KMS-11 (cell line): ENCODE results near the gene BATF.

Experiments
- H2AFZ ChIP-seq: fragments of 200-600 bp; sonication (generic); 2 replicates; pipeline ENCODE4 v1.6.1; 2016; ENCODE audit warnings: antibody characterized with exemption, mixed run types, low read depth
- H3K27ac ChIP-seq: fragments of 200-600 bp; sonication (generic); 2 replicates; pipeline ENCODE4 v1.6.1; 2016; ENCODE audit warnings: mild to moderate bottlenecking, mixed run types
- H3K27me3 ChIP-seq: fragments of 200-600 bp; sonication (generic); 2 replicates; pipeline ENCODE4 v1.6.1; 2017; ENCODE audit warnings: mild to moderate bottlenecking, low read depth, mixed run types, moderate library complexity; ENCODE audit not compliant: insufficient read depth
- H3K36me3 ChIP-seq: fragments of 200-600 bp; sonication (generic); 2 replicates; pipeline ENCODE4 v1.6.1; 2017; ENCODE audit warnings: mild to moderate bottlenecking, mixed run types; ENCODE audit not compliant: insufficient read depth
- H3K4me1 ChIP-seq: fragments of 200-600 bp; sonication (generic); 2 replicates; pipeline ENCODE4 v1.6.1; 2016; ENCODE audit warnings: mild to moderate bottlenecking, low read depth, mixed run types; ENCODE audit not compliant: poor library complexity, severe bottlenecking
- H3K4me2 ChIP-seq: fragments of 200-600 bp; sonication (generic); 2 replicates; pipeline ENCODE4 v1.7.0; 2016; ENCODE audit warnings: mild to moderate bottlenecking, mixed run types
- H3K4me3 ChIP-seq: fragments of 200-600 bp; sonication (generic); IDR thresholded peaks from 2 replicates; pipeline ENCODE4 v1.6.1; 2017; ENCODE audit warnings: low read depth, low read length, mixed read lengths; ENCODE audit not compliant: insufficient read depth
- H3K79me2 ChIP-seq: fragments of 200-600 bp; sonication (generic); 2 replicates; pipeline ENCODE4 v1.6.1; 2016; ENCODE audit warnings: low read depth, mixed run types; ENCODE audit not compliant: insufficient read depth
- H3K9ac ChIP-seq: fragments of 200-600 bp; sonication (generic); 2 replicates; pipeline ENCODE4 v1.6.1; 2016; ENCODE audit warnings: mild to moderate bottlenecking, mixed run types
- H4K20me1 ChIP-seq: fragments of 200-600 bp; sonication (generic); 2 replicates; pipeline ENCODE4 v1.6.1; 2016; ENCODE audit warnings: mild to moderate bottlenecking, mixed run types; ENCODE audit not compliant: insufficient read depth
- TF ChIP-seq, protein P1 (sequence below): fragments of 200-600 bp; sonication (generic); conservative IDR thresholded peaks from 2 replicates; pipeline ENCODE4 v1.6.1; 2017; ENCODE audit warnings: low read depth, mild to moderate bottlenecking, antibody characterized with exemption, low read length, moderate library complexity, mixed read lengths

The BATF gene

DNA sequence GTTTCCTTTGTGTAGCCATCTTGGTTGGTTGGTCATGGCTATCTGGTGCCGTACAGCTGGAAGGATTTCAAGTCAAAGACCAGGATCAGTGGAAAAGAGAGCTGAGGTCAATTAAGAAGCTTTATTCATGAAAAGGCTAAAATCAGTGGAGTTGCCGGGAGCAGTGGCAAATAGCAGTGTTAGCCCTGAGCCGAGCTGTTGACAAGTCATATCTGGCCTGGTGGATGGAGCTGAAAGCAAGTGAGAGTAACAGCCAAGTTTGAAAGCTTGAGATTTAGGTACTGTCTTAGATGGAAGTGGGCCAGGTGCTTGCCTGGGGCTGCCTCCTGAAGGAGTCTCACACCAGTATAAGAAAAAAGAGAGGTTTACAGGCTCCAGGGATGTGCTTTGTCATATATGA, 9.0 kb downstream of the BATF start:
- Histone ChIP-seq H3K4me3 (no peak overlapping the region), H3K4me2 (no peak overlapping the region), H2AFZ (no peak overlapping the region), H3K27ac (no peak overlapping the region), H3K36me3 (no peaks in the 10 kb centered on the region), H3K9ac (no peak overlapping the region), H3K79me2 (no peaks in the 10 kb centered on the region), H3K4me1 (no peaks in the 10 kb centered on the region), H4K20me1 (no peaks in the 10 kb centered on the region), H3K27me3 (no peaks in the 10 kb centered on the region)
- TF ChIP-seq, protein P1, sequence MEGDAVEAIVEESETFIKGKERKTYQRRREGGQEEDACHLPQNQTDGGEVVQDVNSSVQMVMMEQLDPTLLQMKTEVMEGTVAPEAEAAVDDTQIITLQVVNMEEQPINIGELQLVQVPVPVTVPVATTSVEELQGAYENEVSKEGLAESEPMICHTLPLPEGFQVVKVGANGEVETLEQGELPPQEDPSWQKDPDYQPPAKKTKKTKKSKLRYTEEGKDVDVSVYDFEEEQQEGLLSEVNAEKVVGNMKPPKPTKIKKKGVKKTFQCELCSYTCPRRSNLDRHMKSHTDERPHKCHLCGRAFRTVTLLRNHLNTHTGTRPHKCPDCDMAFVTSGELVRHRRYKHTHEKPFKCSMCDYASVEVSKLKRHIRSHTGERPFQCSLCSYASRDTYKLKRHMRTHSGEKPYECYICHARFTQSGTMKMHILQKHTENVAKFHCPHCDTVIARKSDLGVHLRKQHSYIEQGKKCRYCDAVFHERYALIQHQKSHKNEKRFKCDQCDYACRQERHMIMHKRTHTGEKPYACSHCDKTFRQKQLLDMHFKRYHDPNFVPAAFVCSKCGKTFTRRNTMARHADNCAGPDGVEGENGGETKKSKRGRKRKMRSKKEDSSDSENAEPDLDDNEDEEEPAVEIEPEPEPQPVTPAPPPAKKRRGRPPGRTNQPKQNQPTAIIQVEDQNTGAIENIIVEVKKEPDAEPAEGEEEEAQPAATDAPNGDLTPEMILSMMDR = no peak

DNA sequence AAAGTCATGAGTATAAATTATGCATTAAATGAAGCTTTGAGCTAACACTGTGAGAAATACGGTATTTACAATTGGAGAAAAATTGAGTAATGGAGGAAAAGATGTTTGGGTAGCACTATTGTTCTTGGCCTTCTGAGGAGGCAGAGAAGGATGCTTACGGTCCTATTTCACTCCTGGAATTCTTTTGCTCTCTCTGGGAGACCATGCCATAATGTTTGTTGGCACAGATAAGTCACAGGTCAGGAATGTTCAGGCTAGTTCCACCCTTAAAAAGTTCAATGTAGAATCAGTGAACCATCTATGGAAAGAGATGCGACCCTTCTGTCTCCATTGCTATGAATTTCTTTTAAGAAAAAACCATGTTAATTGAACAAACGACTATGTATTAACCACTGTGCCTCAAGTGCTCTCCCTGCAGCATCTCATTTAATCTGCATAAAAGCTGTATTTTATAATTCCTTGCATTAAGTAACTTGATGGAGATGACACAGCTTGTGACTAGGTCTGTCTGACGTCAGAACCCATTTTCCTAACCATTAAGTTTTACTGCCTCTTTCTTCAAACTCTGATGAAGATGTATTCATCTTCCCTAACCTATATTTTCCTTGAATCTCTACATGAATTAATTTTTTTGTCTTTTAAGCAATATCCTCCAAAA, 9.5 kb downstream of the BATF start:
- no peak overlapping the region for H3K4me2 ChIP-seq
- H3K27me3 ChIP-seq = no peaks in the 10 kb centered on the region
- H2AFZ ChIP-seq = no peak overlapping the region
- no peak overlapping the region for H3K9ac ChIP-seq
- no peaks in the 10 kb centered on the region for H4K20me1 ChIP-seq
- no peak overlapping the region for H3K27ac ChIP-seq
- TF ChIP-seq, protein P1 = no peak
- no peaks in the 10 kb centered on the region for H3K36me3 ChIP-seq
- no peaks in the 10 kb centered on the region for H3K4me1 ChIP-seq
- no peaks in the 10 kb centered on the region for H3K79me2 ChIP-seq
- H3K4me3 ChIP-seq = no peak overlapping the region

GRCh38 chr14:75533791-75534555, 11.7 kb downstream of the BATF start:
- H2AFZ ChIP-seq = no peak overlapping the region
- no peak overlapping the region for H3K4me2 ChIP-seq
- H3K4me1 ChIP-seq = no peaks in the 10 kb centered on the region
- TF ChIP-seq, protein P1 = no peak
- no peak overlapping the region for H3K9ac ChIP-seq
- H3K79me2 ChIP-seq = no peaks in the 10 kb centered on the region
- H3K4me3 ChIP-seq = no peak overlapping the region
- H3K36me3 ChIP-seq = no peaks in the 10 kb centered on the region
- no peaks in the 10 kb centered on the region for H4K20me1 ChIP-seq
- H3K27ac ChIP-seq = no peak overlapping the region
- no peaks in the 10 kb centered on the region for H3K27me3 ChIP-seq

- no peaks in the 10 kb centered on the region for H3K4me1 ChIP-seq
These were observed 13.1 kb downstream of the BATF start for GRCh38 chr14:75535164-75535898.

More at GRCh38 chr14:75535164-75535898, 13.1 kb downstream of the BATF start:
- TF ChIP-seq, protein P1 = no peak
- Histone ChIP-seq H3K36me3 (no peaks in the 10 kb centered on the region), H2AFZ (no peak overlapping the region), H3K4me3 (no peak overlapping the region), H3K27me3 (no peaks in the 10 kb centered on the region), H3K27ac (no peak overlapping the region), H4K20me1 (no peaks in the 10 kb centered on the region), H3K4me2 (no peak overlapping the region), H3K9ac (no peak overlapping the region), H3K79me2 (no peaks in the 10 kb centered on the region)
